B cell (primary cell): ENCODE measurements around the gene MRPS18C.
"Not testable (repeated sequence)": the region's sequence is repeated elsewhere in the genome, so short reads cannot be mapped to it uniquely, and the experiment has no call there.

Experiments used
- EZH2 ChIP-seq: IDR thresholded peaks from 2 replicates; pipeline ENCODE4 v1.6.1; 2012; ENCODE audit warnings: borderline replicate concordance, low read depth, mild to moderate bottlenecking, moderate library complexity, low read length; ENCODE audit not compliant: insufficient read depth, poor library complexity, severe bottlenecking
- TF ChIP-seq, protein P1 (sequence below): fragments of 200-600 bp; IDR thresholded peaks from one replicate; pipeline ENCODE4 v1.8.0; 2022; ENCODE audit warnings: antibody characterized with exemption, mild to moderate bottlenecking

- TF ChIP-seq, protein P1, sequence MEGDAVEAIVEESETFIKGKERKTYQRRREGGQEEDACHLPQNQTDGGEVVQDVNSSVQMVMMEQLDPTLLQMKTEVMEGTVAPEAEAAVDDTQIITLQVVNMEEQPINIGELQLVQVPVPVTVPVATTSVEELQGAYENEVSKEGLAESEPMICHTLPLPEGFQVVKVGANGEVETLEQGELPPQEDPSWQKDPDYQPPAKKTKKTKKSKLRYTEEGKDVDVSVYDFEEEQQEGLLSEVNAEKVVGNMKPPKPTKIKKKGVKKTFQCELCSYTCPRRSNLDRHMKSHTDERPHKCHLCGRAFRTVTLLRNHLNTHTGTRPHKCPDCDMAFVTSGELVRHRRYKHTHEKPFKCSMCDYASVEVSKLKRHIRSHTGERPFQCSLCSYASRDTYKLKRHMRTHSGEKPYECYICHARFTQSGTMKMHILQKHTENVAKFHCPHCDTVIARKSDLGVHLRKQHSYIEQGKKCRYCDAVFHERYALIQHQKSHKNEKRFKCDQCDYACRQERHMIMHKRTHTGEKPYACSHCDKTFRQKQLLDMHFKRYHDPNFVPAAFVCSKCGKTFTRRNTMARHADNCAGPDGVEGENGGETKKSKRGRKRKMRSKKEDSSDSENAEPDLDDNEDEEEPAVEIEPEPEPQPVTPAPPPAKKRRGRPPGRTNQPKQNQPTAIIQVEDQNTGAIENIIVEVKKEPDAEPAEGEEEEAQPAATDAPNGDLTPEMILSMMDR = peak; percentile 70
- TF ChIP-seq EZH2 = not testable (repeated sequence)
Measured at GRCh38 chr4:83509156-83509585, 53.3 kb downstream of the MRPS18C start.
